G401.6 (cell line): ENCODE results near the gene ERG28.
A peak's percentile ranks its signal among the peaks of the same experiment; 100 is the strongest.
"Not testable (repeated sequence)": the region's sequence is repeated elsewhere in the genome, so short reads cannot be mapped to it uniquely, and the experiment has no call there.

Source experiments
- FAIRE-seq: peaks from 2 replicates; lab custom pipeline; 2012; peaks lifted over from hg19 to GRCh38; lab: Jason Lieb, UNC

The ERG28 gene

GRCh38 chr14:75660630-75661498 is at the start of gene ERG28, which contains the start of gene TTLL5:
Gene ERG28, minus strand, starts transcription at chr14:75660876. Its CDS starts 3,374 bp downstream, at chr14:75657502.
Gene TTLL5, plus strand, starts transcription at chr14:75661246. Its CDS starts 1,904 bp downstream, at chr14:75663150.
- FAIRE-seq = peak; percentile 99

GRCh38 chr14:75709207-75709812 is 48.6 kb upstream of the ERG28 start:
- peak; percentile 96 for FAIRE-seq

GRCh38 chr14:75705014-75705413 is 44.3 kb upstream of the ERG28 start:
- no peak for FAIRE-seq

GRCh38 chr14:75703467-75703866 is 42.8 kb upstream of the ERG28 start:
- no peak for FAIRE-seq

- no peak for FAIRE-seq
Measured at GRCh38 chr14:75702616-75703261, 42.1 kb upstream of the ERG28 start.

- FAIRE-seq = no peak
Measured at GRCh38 chr14:75702122-75702521, 41.4 kb upstream of the ERG28 start.

GRCh38 chr14:75700295-75700694 is 39.6 kb upstream of the ERG28 start:
- FAIRE-seq = no peak

- no peak for FAIRE-seq
Measured at GRCh38 chr14:75699331-75699730, 38.7 kb upstream of the ERG28 start.

GRCh38 chr14:75697918-75698317 is 37.2 kb upstream of the ERG28 start:
- FAIRE-seq = no peak

- no peak for FAIRE-seq
Measured at GRCh38 chr14:75697386-75697785, 36.7 kb upstream of the ERG28 start.

- not testable (repeated sequence) for FAIRE-seq
Measured at GRCh38 chr14:75695025-75695424, 34.3 kb upstream of the ERG28 start.

- FAIRE-seq = no peak
Measured at GRCh38 chr14:75690010-75690409, 29.3 kb upstream of the ERG28 start.

- FAIRE-seq = no peak
Measured at GRCh38 chr14:75689012-75689411, 28.3 kb upstream of the ERG28 start.

- FAIRE-seq = no peak
Measured at GRCh38 chr14:75685910-75686309, 25.2 kb upstream of the ERG28 start.

GRCh38 chr14:75675265-75675960 is 14.7 kb upstream of the ERG28 start:
- FAIRE-seq = no peak

GRCh38 chr14:75673345-75674035 is 12.8 kb upstream of the ERG28 start:
- FAIRE-seq = no peak

- no peak for FAIRE-seq
Measured at GRCh38 chr14:75672605-75673192, 12.0 kb upstream of the ERG28 start.

GRCh38 chr14:75667099-75667765 is 6.6 kb upstream of the ERG28 start:
- FAIRE-seq = no peak

- FAIRE-seq = no peak
Measured at GRCh38 chr14:75662966-75663365, 2.3 kb upstream of the ERG28 start.

- FAIRE-seq = no peak
Measured at GRCh38 chr14:75661499-75661814, 781 bp upstream of the ERG28 start.

GRCh38 chr14:75660238-75660629 is 442 bp downstream of the ERG28 start:
- FAIRE-seq = no peak
